HG03159 (cell line): ENCODE measurements around the gene FOXK1.
"Not testable (repeated sequence)": the region's sequence is repeated elsewhere in the genome, so short reads cannot be mapped to it uniquely, and the experiment has no call there.

Experiments used
- ATAC-seq: cut with Tn5 transposase; IDR thresholded peaks from one replicate; pipeline ENCODE4 v1.9.1; 2021; ENCODE audit warnings: mild to moderate bottlenecking, moderate library complexity; ENCODE audit not compliant: unreplicated experiment

FOXK1 gene

DNA sequence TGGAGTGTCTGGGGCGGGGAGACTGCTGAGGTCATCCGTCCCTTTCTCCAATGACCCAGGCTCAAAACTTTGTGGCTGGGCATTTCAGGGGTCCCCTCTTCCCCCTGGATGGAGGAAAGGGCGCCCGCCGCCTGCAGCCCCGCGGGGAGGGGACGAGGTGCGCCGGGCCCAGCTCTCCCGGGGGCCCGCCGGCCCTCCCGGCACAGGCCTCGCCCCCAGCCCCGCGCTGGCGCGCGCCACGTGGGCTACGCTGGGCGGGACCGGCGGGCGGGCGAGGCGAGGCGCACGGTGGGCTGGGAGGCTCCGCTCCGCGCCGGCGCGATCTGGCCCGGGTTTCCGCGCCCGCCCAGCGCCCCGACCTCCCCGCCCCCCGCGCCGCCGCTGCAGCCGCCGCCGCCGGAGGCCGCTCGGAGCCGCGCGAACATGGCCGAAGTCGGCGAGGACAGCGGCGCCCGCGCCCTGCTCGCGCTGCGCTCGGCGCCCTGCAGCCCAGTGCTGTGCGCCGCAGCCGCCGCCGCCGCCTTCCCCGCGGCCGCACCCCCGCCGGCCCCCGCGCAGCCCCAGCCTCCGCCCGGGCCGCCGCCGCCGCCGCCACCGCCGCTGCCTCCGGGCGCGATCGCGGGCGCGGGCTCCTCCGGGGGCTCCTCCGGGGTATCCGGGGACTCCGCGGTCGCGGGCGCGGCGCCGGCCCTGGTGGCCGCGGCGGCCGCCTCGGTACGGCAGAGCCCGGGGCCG is at the start of gene FOXK1:
TSS of gene FOXK1 (plus strand) at position 410 of the 735 bp plus-strand sequence. CDS start at position 424, 14 bp downstream.
- ATAC-seq = peak; percentile 71

DNA sequence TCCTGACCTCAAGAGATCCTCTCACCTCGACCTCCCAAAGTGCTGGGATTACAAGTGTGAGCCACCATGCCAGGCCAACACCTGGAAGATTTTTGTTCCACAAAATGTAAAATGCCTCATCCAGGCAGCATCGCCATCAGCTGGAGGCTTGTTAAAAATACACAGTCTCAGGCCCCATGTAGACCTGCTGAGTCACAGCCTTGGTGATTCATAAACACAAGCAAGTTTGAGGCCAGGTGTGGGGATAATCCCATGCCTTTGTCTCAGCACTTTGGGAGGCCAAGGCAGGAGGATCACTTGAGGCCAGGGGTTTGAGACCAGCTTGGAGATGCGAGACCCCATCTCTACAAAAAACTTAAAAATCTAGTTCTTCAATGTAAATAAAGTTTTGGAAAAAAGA is 49.1 kb upstream of the FOXK1 start:
- ATAC-seq = no peak

- no peak for ATAC-seq
These were observed 47.9 kb upstream of the FOXK1 start for GRCh38 chr7:4634166-4634565.

DNA sequence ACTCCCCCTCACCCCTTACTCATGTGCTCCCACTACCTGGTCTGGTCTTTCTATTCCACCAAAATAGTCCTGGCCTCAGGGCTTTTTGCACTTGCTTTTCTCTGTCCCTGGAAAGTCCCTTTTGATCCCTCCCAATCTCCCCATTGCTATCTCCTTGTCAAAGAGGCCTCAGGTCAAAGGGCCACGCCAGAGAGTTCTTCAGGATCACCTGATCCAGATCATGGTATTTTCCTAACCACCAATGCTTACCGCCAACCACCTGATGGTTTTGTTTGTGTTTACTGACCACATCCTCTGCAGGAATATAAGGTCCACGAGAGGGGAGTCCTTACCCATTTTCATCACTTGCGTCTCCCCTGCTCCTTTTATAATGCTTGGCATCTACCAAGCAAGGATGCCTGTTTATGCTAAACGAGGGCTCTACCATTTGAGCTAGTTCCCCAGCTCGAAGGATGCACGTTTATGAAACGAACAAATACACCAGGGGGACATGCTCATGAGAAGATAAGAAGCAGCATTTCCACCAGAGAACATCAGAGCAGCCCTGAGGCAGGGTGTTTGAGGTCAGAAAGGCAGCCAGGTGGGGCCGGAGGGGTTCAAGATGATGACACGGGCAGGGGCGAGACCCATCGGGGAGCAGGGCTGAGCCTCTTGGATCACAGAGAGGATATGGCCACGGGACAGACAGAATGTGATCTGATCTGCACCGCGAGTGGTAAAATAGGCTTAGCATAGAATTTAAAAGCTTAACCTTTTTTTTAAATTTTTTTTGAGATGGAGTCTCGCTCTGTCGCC is 43.1 kb upstream of the FOXK1 start:
- ATAC-seq = no peak

- ATAC-seq = peak; percentile 34
These were observed 40.9 kb upstream of the FOXK1 start for GRCh38 chr7:4641091-4641666.

DNA sequence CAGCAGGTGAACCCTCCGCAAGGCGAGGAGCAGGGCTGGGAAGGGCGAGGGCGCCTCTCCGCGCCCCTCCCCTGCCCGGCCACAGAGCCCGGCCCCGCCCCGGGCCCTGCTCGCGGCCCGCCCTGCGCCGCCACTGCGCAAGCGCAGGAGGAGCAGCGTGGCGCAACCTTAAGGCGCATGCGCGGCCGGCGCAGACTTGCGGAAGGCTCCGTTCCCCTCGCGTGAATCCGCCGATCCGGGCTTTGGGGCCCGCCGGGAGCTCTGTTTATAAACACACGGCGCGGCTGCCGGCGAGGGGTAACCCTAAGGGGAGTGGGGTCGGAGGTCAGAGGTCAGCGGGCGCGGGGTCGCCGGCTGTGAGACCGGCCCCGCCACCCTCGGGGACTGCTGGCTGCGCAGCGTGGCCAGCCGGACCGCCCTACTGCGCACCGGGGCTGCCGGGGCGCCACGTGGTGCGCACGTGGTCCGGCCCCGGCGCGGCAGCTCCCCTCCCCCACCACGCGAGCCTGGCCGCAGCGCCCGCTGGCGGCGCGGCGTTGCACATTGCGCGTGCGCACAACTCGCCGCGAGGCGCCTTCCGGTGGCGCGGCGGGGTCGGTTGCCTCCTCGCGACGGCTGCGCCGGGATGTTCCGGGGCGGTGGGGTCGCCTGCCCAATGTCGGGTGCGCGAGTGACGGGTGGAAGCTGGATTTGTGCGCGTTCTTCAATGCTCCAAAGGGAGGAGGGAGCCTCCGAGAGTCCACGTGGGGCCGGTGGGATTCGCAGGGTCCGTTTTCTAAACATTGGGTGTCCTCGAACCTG is 40.2 kb upstream of the FOXK1 start:
- ATAC-seq = peak; percentile 76

GRCh38 chr7:4642468-4643203 is 39.5 kb upstream of the FOXK1 start:
- no peak for ATAC-seq

GRCh38 chr7:4643204-4643471 is 39.0 kb upstream of the FOXK1 start:
- ATAC-seq = not testable (repeated sequence)

DNA sequence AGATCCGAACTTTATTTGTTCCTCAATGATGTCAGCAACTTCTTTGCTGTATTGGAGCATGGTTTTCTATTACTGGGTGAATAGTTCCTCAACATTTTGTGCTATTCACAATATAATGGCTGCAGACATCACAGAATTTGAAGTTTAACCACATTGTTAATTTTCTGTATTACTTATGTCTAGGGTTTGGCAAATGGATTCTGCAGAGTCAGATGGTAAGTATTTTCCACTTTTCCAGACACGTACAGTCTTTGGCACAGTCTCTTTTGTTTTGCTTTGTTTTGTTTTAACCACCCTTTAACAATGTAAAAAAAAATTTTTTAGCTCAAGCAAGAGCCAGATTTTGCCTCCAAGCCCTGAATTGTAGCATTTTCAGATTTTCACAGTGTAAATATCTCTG is 36.8 kb upstream of the FOXK1 start:
- no peak for ATAC-seq

GRCh38 chr7:4648111-4648510 is 34.0 kb upstream of the FOXK1 start:
- ATAC-seq = no peak

DNA sequence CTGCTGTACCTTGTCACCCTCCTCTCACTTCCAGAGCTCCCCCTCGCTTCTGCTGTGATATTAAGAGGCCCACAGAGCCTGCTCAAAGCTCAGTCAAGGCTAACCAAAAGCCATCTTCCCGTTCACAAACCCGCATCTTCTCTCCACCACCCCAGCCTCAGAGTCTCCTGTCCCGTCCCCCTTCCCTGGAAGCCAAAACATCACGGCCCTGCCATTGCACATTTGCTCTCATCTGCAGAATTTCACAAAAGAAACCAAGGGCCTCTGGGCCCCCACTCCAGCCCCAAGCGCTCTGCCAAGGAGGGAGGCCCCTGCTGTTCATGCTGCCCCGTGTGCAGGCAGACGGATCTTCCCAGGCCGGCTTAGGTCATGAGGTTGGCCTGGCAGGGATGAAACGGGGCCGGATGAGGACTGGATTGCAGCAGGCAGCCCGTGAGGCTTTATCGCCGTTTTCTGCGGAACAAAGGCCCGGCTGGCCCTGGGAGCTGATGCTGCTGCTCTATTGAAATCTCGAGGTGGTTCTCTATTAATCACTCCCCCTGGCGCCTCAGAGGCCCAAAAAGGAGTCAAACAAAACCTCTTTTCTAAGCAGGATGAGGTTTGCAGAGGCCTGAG is 31.6 kb upstream of the FOXK1 start:
- ATAC-seq = no peak

DNA sequence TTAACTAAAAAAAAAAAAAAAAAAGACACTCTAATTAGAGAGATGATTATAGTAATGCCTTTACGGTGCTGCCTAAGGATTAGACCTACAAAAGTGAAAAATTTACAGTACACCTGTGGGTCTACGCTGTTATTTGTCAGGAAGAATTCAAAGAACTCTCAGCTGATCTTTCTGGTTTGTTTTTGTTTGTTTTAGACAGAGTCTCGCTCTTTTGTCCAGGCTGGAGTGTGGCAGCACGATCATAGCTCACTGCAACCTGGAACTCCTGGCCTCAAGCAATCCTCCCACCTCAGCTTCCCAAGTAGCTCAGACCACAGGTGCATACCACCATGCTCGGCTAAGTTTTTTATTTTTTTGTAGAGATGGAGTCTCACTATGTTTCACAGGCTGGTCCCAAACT is 28.3 kb upstream of the FOXK1 start:
- no peak for ATAC-seq

DNA sequence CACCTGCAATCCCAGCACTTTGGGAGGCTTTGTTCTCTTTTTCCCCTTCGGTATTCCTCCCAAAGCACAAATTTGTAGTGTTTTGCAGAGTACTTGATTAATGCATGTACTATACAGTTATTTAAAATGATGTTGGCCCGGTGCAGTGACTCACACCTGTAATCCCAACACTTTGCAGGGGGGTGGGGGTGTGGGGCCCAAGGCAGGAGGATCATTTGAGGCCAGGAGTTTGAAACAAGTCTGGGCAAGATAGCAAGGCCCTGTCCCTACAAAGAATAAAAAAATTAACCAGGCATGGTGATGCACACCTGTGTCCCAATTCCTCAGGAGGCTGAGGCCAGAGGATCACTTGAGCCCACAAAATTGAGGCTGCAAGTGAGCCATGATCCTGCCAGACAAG is 26.8 kb upstream of the FOXK1 start:
- ATAC-seq = no peak

- ATAC-seq = no peak
These were observed 26.2 kb upstream of the FOXK1 start for GRCh38 chr7:4655896-4656295.

GRCh38 chr7:4657640-4658417 is 24.3 kb upstream of the FOXK1 start:
- no peak for ATAC-seq

DNA sequence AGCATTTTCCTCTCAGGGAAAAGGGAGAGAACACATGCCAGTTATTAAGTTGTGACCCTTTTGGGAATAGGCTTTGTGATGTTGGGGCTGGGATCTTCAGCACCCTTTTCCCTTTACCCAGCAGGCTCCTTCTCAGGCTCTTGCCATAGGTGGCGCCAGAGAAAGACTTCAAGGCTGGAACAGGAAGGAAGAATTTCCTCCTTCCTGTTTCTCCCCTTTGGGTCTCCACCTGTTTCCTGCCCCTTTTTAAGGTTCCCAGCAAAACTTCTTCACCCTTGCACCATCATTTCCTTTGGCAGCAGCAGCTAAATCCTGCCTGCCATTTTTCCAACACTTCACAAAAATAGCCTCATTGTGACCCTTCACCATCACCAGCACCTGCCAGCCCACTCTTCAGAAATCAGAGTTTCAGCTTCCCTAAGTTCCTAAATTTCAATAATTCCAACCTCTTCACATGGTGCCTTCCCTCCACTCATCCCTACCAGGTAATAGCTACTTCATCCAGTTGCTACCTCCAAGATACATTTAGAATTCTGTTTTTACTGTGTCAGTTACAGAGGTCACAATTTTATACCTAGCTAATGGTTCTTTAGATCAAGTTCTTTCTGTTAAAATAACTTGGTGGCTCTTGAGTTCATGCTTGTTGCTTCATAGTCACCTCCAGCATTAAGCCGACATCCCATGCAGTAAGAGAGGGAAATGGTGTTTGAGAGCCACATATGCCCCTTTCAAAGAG is 22.4 kb upstream of the FOXK1 start:
- ATAC-seq = no peak

DNA sequence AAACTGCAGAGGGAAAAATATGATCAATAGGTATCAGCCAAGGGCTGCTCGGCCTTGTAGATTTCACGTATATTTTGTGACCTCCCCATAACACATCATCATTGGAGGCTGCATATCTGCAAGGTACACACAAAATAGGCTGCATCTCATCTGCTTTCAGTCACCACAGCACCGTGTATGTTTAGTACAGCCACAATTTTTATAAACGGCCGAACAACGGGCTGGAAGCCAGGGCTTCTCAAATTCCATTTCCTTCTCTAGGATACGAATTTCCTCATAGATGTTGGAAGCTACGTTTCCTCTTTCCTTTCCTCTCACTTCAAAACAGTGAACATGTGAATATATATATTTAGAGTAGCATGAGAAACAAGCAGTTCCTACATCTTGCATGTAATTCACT is 20.2 kb upstream of the FOXK1 start:
- ATAC-seq = no peak

DNA sequence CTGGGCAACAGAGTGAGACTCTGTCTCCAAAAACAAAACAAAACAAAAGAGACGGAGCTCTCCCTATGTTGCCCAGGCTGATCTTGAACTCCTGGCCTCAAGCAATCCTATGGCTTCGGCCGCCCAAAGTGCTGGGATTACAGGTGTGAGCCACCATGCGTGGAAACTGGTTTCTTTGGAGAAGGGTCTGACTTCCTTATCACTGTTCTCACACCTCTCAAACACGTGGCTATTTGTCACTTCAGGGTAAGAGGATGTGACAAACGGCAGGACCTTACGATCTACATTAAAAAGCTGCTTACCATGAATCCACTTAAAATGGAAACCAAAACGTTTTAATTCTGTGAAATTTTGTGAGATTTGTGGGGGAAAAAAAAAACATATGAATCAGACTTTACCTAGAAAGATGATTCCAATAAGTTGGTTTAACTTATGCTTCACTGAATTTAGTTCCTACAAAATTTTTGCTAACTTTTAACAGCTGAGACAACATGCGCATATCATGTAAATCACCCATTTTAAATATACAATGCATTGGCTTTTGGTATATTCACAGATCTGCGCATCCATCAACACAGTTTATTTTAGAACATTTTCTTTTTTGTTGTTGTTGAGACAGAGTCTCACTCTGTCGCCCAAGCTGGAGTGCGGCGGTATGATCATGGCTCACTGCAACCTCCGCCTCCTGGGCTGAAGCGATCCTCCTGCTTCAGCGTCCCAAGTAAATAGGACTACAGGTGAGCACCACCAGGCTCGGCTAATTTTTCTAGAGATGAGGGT is 18.7 kb upstream of the FOXK1 start:
- no peak for ATAC-seq
